ENCODE measurements around the gene TRAPPC5.

GRCh38 chr19:7670150-7670783 lies 10.4 kb upstream of the TRAPPC5 start:
- no peak for TF ChIP-seq FOXK2 (IDR thresholded peaks at IDR 0.05)
- TF ChIP-seq ELF4 (IDR thresholded peaks at IDR 0.05): no peak
- no peak for TF ChIP-seq FOXA1 (IDR thresholded peaks at IDR 0.05)
- no peak for TF ChIP-seq FOXM1 (IDR thresholded peaks at IDR 0.05; ENCODE audit: borderline replicate concordance)
- TF ChIP-seq SP1 (IDR thresholded peaks at IDR 0.05): no peak
- no peak for TF ChIP-seq BHLHE40 (IDR thresholded peaks at IDR 0.05; ENCODE audit: borderline replicate concordance)

Measured in HEK293T (cell line).